Measurements from ENCODE around the gene UPK1A.

UPK1A gene

DNA sequence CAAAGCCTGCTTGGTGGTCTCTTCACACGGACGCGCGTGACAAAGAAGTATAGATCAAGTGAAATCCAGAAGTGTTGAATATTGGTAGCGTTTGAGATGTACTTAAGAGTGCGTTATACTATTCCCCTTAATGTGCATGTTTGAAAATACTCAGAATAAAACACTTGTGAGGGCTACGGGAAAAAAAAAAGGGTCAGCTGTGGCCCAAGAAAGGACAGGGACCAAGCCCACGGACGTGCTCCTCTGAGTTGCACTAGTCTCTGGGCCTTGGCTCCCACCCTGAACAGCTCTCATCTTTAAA, 38.1 kb upstream of the UPK1A start:
- Histone ChIP-seq H3K36me3 (ENCODE audit: insufficient read depth, insufficient read length, low read length) (peaks cover 29% of the 10 kb centered on the region), H3K9me3 (ENCODE audit: insufficient read depth, low read length) (no peaks in the 10 kb centered on the region), H3K27me3 (ENCODE audit: insufficient read depth, insufficient read length) (no peaks in the 10 kb centered on the region), H3K9ac (ENCODE audit: insufficient read length, low read depth) (peak overlapping the region; percentile 66), H3K4me3 (ENCODE audit: insufficient read length, low read depth) (peak overlapping the region; percentile 84), H3K4me1 (ENCODE audit: insufficient read depth, insufficient read length) (peaks cover 2% of the 10 kb centered on the region)
- TF ChIP-seq YY1 (IDR thresholded peaks at IDR 0.05; ENCODE audit: insufficient read depth, insufficient read length), result no peak
- TF ChIP-seq SUZ12 (IDR thresholded peaks at IDR 0.05; ENCODE audit: extremely low read depth, insufficient read depth, insufficient read length), result no peak
- TF ChIP-seq ZNF274 (IDR thresholded peaks at IDR 0.05; ENCODE audit: low read depth, low read length), result no peak
- no peak for DNase-seq (ENCODE audit: low read depth, low spot score)

DNA sequence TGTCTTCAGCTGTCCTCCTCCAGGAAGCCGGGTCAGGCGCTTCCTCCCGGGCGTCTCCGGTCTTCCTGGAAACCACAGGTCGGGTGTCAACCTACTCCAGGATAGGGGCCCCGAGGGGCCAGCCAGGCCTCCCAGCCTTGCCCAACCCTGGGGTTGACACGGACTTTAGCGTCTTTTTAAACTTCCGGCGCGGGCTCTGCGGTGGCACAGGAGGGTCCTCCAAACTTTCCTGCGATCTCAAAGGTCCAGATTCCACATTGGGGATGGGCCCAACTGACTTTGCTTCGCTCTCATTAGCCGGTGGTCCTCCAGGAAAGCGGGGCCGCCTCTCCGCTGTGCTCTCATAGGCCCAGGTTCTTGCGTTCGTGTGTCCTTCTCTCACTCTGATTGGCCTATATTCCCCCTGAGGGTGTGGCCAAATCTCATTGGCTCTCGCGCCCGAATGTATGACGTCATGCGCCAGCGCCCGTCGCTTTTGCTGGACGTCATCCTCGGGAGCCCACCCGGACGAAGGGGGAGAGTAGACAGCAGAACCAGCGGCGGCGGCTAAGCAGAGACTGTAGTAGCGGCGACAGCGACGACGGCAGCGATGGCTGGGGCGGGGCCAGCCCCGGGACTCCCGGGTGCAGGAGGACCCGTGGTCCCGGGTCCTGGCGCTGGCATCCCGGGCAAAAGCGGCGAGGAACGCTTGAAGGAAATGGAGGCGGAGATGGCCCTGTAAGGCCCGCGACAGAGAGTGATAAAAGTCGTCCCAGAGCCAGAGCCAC, 37.6 kb upstream of the UPK1A start, which contains the start of gene RBM42:
TSS of gene RBM42 (plus strand) at position 472 of the 767 bp plus-strand sequence. CDS start at position 590, 118 bp downstream.
- H3K27me3 ChIP-seq (ENCODE audit: insufficient read depth, insufficient read length), result no peaks in the 10 kb centered on the region
- peaks cover 34% of the 10 kb centered on the region for H3K36me3 ChIP-seq (ENCODE audit: insufficient read depth, insufficient read length, low read length)
- H3K9ac ChIP-seq (ENCODE audit: insufficient read length, low read depth), result peak within 1 kb of the TSS; percentile 85
- TF ChIP-seq ZNF274 (IDR thresholded peaks at IDR 0.05; ENCODE audit: low read depth, low read length), result no peak
- no peak for TF ChIP-seq SUZ12 (IDR thresholded peaks at IDR 0.05; ENCODE audit: extremely low read depth, insufficient read depth, insufficient read length)
- no peak for TF ChIP-seq YY1 (IDR thresholded peaks at IDR 0.05; ENCODE audit: insufficient read depth, insufficient read length)
- H3K9me3 ChIP-seq (ENCODE audit: insufficient read depth, low read length), result no peaks in the 10 kb centered on the region
- peak within 1 kb of the TSS; percentile 84 for H3K4me3 ChIP-seq (ENCODE audit: insufficient read length, low read depth)
- peaks cover 2% of the 10 kb centered on the region for H3K4me1 ChIP-seq (ENCODE audit: insufficient read depth, insufficient read length)
- DNase-seq (ENCODE audit: low read depth, low spot score), result peak; percentile 95

DNA sequence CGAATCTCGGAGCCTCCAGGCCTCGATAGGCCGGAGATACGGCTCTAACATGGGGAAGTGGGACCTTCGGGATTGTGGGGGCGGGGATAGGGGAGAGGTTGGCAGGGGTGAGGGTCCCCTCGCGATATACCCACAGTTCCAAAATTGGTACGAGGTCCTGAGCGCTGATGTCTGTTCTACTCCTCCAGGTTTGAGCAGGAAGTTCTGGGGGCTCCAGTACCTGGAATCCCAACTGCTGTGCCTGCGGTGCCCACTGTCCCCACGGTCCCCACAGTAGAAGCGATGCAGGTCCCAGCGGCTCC, 37.0 kb upstream of the UPK1A start:
- peak overlapping the region; percentile 84 for H3K4me3 ChIP-seq (ENCODE audit: insufficient read length, low read depth)
- H3K9me3 ChIP-seq (ENCODE audit: insufficient read depth, low read length), result no peaks in the 10 kb centered on the region
- TF ChIP-seq SUZ12 (IDR thresholded peaks at IDR 0.05; ENCODE audit: extremely low read depth, insufficient read depth, insufficient read length) (no peak), ZNF274 (IDR thresholded peaks at IDR 0.05; ENCODE audit: low read depth, low read length) (no peak), YY1 (IDR thresholded peaks at IDR 0.05; ENCODE audit: insufficient read depth, insufficient read length) (no peak)
- peak overlapping the region; percentile 85 for H3K9ac ChIP-seq (ENCODE audit: insufficient read length, low read depth)
- peaks cover 39% of the 10 kb centered on the region for H3K36me3 ChIP-seq (ENCODE audit: insufficient read depth, insufficient read length, low read length)
- DNase-seq (ENCODE audit: low read depth, low spot score), result no peak
- H3K27me3 ChIP-seq (ENCODE audit: insufficient read depth, insufficient read length), result no peaks in the 10 kb centered on the region
- peaks cover 2% of the 10 kb centered on the region for H3K4me1 ChIP-seq (ENCODE audit: insufficient read depth, insufficient read length)

DNA sequence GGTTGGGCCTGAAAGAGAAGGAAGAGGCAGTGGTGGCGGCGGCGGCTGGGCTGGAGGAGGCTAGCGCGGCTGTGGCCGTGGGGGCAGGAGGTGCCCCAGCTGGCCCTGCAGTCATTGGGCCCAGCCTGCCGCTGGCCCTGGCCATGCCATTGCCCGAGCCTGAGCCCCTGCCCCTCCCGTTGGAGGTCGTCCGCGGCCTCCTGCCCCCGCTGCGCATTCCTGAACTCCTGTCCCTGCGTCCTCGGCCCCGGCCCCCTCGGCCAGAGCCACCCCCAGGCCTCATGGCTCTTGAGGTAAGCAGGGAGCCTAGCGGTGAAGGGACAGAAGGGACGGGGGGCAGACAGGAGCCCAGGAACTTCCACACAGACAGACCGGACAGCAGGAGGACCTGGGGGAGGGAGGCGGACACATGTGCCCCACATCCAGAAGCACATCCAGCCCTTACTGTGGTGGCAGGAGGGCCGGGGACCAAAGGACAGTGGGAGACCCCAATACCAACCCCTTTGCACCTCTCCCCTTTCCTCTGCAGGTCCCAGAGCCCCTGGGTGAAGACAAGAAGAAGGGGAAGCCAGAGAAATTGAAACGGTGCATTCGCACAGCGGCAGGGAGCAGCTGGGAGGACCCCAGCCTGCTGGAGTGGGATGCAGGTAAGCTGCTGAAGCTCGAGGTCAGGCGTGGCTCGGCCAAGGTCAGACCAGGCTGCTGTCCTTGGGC, 32.4 kb upstream of the UPK1A start:
- no peak overlapping the region for H3K4me3 ChIP-seq (ENCODE audit: insufficient read length, low read depth)
- DNase-seq (ENCODE audit: low read depth, low spot score), result no peak
- H3K9me3 ChIP-seq (ENCODE audit: insufficient read depth, low read length), result no peaks in the 10 kb centered on the region
- peaks cover 5% of the 10 kb centered on the region for H3K4me1 ChIP-seq (ENCODE audit: insufficient read depth, insufficient read length)
- TF ChIP-seq SUZ12 (IDR thresholded peaks at IDR 0.05; ENCODE audit: extremely low read depth, insufficient read depth, insufficient read length), result no peak
- TF ChIP-seq ZNF274 (IDR thresholded peaks at IDR 0.05; ENCODE audit: low read depth, low read length), result no peak
- no peak for TF ChIP-seq YY1 (IDR thresholded peaks at IDR 0.05; ENCODE audit: insufficient read depth, insufficient read length)
- peaks cover 72% of the 10 kb centered on the region for H3K36me3 ChIP-seq (ENCODE audit: insufficient read depth, insufficient read length, low read length)
- H3K27me3 ChIP-seq (ENCODE audit: insufficient read depth, insufficient read length), result no peaks in the 10 kb centered on the region
- H3K9ac ChIP-seq (ENCODE audit: insufficient read length, low read depth), result no peak overlapping the region

DNA sequence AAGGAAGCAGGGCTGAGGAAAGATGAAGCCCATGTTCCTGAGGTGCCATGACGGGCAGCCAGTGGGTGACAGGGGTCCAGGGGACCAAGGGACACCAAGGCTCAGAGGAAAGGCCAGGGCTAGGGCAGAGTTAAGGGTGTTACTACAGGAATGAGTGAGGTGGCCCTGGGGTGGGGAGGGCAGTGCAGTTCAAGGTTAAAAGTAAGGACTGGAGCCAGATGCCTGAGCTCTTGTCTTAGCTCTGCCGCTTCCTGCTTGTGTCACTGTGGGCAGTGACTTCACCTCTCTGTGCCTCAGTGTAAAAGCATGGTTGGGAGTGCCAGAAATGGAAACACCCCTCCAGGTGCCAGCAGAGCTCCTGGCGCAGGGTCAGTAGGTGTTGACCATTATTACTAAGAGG, 29.7 kb upstream of the UPK1A start:
- peaks cover 58% of the 10 kb centered on the region for H3K36me3 ChIP-seq (ENCODE audit: insufficient read depth, insufficient read length, low read length)
- DNase-seq (ENCODE audit: low read depth, low spot score), result no peak
- H3K4me1 ChIP-seq (ENCODE audit: insufficient read depth, insufficient read length), result peaks cover 4% of the 10 kb centered on the region
- H3K9me3 ChIP-seq (ENCODE audit: insufficient read depth, low read length), result no peaks in the 10 kb centered on the region
- H3K27me3 ChIP-seq (ENCODE audit: insufficient read depth, insufficient read length), result no peaks in the 10 kb centered on the region
- TF ChIP-seq ZNF274 (IDR thresholded peaks at IDR 0.05; ENCODE audit: low read depth, low read length) (no peak), YY1 (IDR thresholded peaks at IDR 0.05; ENCODE audit: insufficient read depth, insufficient read length) (no peak), SUZ12 (IDR thresholded peaks at IDR 0.05; ENCODE audit: extremely low read depth, insufficient read depth, insufficient read length) (no peak)
- H3K4me3 ChIP-seq (ENCODE audit: insufficient read length, low read depth), result no peak overlapping the region
- no peak overlapping the region for H3K9ac ChIP-seq (ENCODE audit: insufficient read length, low read depth)

DNA sequence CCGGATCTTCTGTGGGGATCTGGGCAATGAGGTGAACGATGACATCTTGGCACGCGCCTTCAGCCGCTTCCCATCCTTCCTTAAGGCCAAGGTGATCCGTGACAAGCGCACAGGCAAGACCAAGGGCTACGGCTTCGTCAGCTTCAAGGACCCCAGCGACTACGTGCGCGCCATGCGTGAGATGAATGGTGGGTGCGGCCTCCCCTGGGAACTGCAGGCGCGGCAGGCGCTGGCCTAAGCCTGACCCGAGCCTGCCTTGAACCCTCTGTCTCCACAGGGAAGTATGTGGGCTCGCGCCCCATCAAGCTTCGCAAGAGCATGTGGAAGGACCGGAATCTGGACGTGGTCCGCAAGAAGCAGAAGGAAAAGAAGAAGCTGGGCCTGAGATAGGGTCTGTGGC, 29.2 kb upstream of the UPK1A start:
- DNase-seq (ENCODE audit: low read depth, low spot score), result no peak
- Histone ChIP-seq H3K36me3 (ENCODE audit: insufficient read depth, insufficient read length, low read length) (peaks cover 54% of the 10 kb centered on the region), H3K27me3 (ENCODE audit: insufficient read depth, insufficient read length) (no peaks in the 10 kb centered on the region), H3K9me3 (ENCODE audit: insufficient read depth, low read length) (no peaks in the 10 kb centered on the region), H3K4me1 (ENCODE audit: insufficient read depth, insufficient read length) (peaks cover 6% of the 10 kb centered on the region), H3K4me3 (ENCODE audit: insufficient read length, low read depth) (no peak overlapping the region), H3K9ac (ENCODE audit: insufficient read length, low read depth) (no peak overlapping the region)
- TF ChIP-seq ZNF274 (IDR thresholded peaks at IDR 0.05; ENCODE audit: low read depth, low read length) (no peak), SUZ12 (IDR thresholded peaks at IDR 0.05; ENCODE audit: extremely low read depth, insufficient read depth, insufficient read length) (no peak), YY1 (IDR thresholded peaks at IDR 0.05; ENCODE audit: insufficient read depth, insufficient read length) (no peak)

DNA sequence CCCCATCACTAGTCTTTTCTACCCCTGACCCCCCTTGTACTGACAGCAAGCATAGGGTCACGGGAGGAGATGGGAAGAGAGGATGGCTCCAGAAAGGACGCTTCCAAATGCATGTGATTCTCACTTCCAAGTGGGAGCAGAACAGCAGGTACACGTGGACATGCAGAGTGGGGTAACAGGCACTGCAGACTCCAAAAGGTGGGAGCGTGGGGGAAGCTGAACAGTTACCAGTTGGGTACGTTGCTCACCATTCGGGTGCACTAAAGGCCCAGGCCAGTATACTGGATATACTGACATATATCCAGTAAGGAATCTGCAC, 27.0 kb upstream of the UPK1A start:
- H3K9ac ChIP-seq (ENCODE audit: insufficient read length, low read depth), result no peak overlapping the region
- H3K9me3 ChIP-seq (ENCODE audit: insufficient read depth, low read length), result no peaks in the 10 kb centered on the region
- H3K4me1 ChIP-seq (ENCODE audit: insufficient read depth, insufficient read length), result peaks cover 10% of the 10 kb centered on the region
- TF ChIP-seq SUZ12 (IDR thresholded peaks at IDR 0.05; ENCODE audit: extremely low read depth, insufficient read depth, insufficient read length) (no peak), ZNF274 (IDR thresholded peaks at IDR 0.05; ENCODE audit: low read depth, low read length) (no peak), YY1 (IDR thresholded peaks at IDR 0.05; ENCODE audit: insufficient read depth, insufficient read length) (no peak)
- H3K36me3 ChIP-seq (ENCODE audit: insufficient read depth, insufficient read length, low read length), result peaks cover 32% of the 10 kb centered on the region
- H3K4me3 ChIP-seq (ENCODE audit: insufficient read length, low read depth), result no peak overlapping the region
- no peak for DNase-seq (ENCODE audit: low read depth, low spot score)
- H3K27me3 ChIP-seq (ENCODE audit: insufficient read depth, insufficient read length), result no peaks in the 10 kb centered on the region

Data from NT2/D1 (cell line).